ENCODE measurements around the gene CELF1. TPM values are rescaled to one million over a fixed set of nuclear protein-coding genes. Genes with fewer than 3 reads are reported as not detected.
A peak's percentile ranks its signal among the peaks of the same experiment; 100 is the strongest.

The CELF1 gene
- total and polyA plus RNA-seq, 2 of the 13 experiments (the other 11 are each of a cell fraction or from before 2014, with no cell fraction given): 69.0 to 80.1 TPM

GRCh38 chr11:47587723-47588326, 34.9 kb upstream of the CELF1 start (continued):
- no peak for TF ChIP-seq ZNF235 (CRISPR knock-in tag; IDR thresholded peaks at IDR 0.05; ENCODE audit: borderline replicate concordance)
- TF ChIP-seq ZBTB39 (CRISPR knock-in tag; IDR thresholded peaks at IDR 0.05): no peak
- no peak for TF ChIP-seq ZKSCAN8 (CRISPR knock-in tag; IDR thresholded peaks at IDR 0.05; ENCODE audit: borderline replicate concordance)
- no peak for TF ChIP-seq FIP1L1 (IDR thresholded peaks at IDR 0.05; ENCODE audit: borderline replicate concordance, insufficient read depth, low read depth, low read length)
- 0 out of 2 replicates have a peak, but pooled peaks have one; percentile 35 for TF ChIP-seq ZNF710 (CRISPR knock-in tag; IDR thresholded peaks at IDR 0.05; ENCODE audit: borderline replicate concordance)
- TF ChIP-seq KMT2B (CRISPR knock-in tag; IDR thresholded peaks at IDR 0.05): no peak
- no peak for TF ChIP-seq PBX3 (CRISPR knock-in tag; IDR thresholded peaks at IDR 0.05; ENCODE audit: borderline replicate concordance)
- TF ChIP-seq MXD1 (CRISPR knock-in tag; IDR thresholded peaks at IDR 0.05): no peak
- no peak for TF ChIP-seq MBNL3 (CRISPR knock-in tag; conservative IDR thresholded peaks at IDR 0.05)
- no peak for TF ChIP-seq RELA (CRISPR knock-in tag; IDR thresholded peaks at IDR 0.05)
- TF ChIP-seq ZNF256 (CRISPR knock-in tag; conservative IDR thresholded peaks at IDR 0.05): no peak
- TF ChIP-seq SETDB1 (CRISPR knock-in tag; IDR thresholded peaks at IDR 0.05; ENCODE audit: borderline replicate concordance): no peak
- TF ChIP-seq EHMT2 (IDR thresholded peaks at IDR 0.05; ENCODE audit: borderline replicate concordance, low read depth, low read length): no peak
- TF ChIP-seq POGK (CRISPR knock-in tag; conservative IDR thresholded peaks at IDR 0.05): 0 out of 2 replicates have a peak, but pooled peaks have one; percentile 40
- TF ChIP-seq KDM2A (CRISPR knock-in tag; IDR thresholded peaks at IDR 0.05; ENCODE audit: borderline replicate concordance, low read depth): 0 out of 2 replicates have a peak, but pooled peaks have one; percentile 18
- no peak for TF ChIP-seq DZIP1 (CRISPR knock-in tag; IDR thresholded peaks at IDR 0.05)
- peak; percentile 34; the same call in 1 of the 2 replicates for TF ChIP-seq ZFP90 (CRISPR knock-in tag; IDR thresholded peaks at IDR 0.05; ENCODE audit: borderline replicate concordance)
- TF ChIP-seq SAFB2 (CRISPR knock-in tag; IDR thresholded peaks at IDR 0.05; ENCODE audit: borderline replicate concordance, low read depth): no peak
